ENCODE results near the gene SPATS2. TPM values are rescaled to one million over a fixed set of nuclear protein-coding genes. Genes with fewer than 3 reads are reported as not detected.
"Not testable (repeated sequence)": the region's sequence is repeated elsewhere in the genome, so short reads cannot be mapped to it uniquely, and the experiment has no call there.

Gene SPATS2
- total and polyA plus RNA-seq, 7 donors = 4.4 to 10.6 (median 9.1) TPM

GRCh38 chr12:49531745-49532144, 164.5 kb downstream of the SPATS2 start:
- Histone ChIP-seq H3K4me3 (no peak overlapping the region), H3K36me3 (ENCODE audit: insufficient read depth in 1 of 2, low read depth in 1 of 2) (peaks cover 0 to 14% of the 10 kb centered on the region in 2 donors), H3K4me1 (no peaks in the 10 kb centered on the region), H3K27ac (no peak overlapping the region), H3K9me3 (no peaks in the 10 kb centered on the region), H3K27me3 (ENCODE audit: insufficient read depth in 3 of 3, low read length in 2 of 3) (peaks cover 0 to 15% (median 4%) of the 10 kb centered on the region in 3 donors)
- no peak for TF ChIP-seq CTCF (IDR thresholded peaks at IDR 0.05)
- ATAC-seq (no peak), DNase-seq (no peak)
- intact Hi-C loops (cut with DNase I) = no loop called here
- 65 to 83% (median 82%) methylated on average over 2 of the region's 2 CpGs for WGBS, 3 donors

GRCh38 chr12:49533331-49533730, 166.1 kb downstream of the SPATS2 start:
- no peaks in the 10 kb centered on the region for H3K9me3 ChIP-seq
- ATAC-seq = no peak
- WGBS, 3 donors = 70 to 78% (median 71%) methylated on average over 10 of the region's 10 CpGs
- intact Hi-C loops (cut with DNase I) = no loop called here
- TF ChIP-seq CTCF (IDR thresholded peaks at IDR 0.05) = no peak
- H3K36me3 ChIP-seq (ENCODE audit: insufficient read depth in 1 of 2, low read depth in 1 of 2) = no peaks in the 10 kb centered on the region
- DNase-seq = no peak
- H3K4me1 ChIP-seq = peaks cover 4% of the 10 kb centered on the region
- H3K27ac ChIP-seq = no peak overlapping the region
- H3K27me3 ChIP-seq (ENCODE audit: insufficient read depth in 3 of 3, low read length in 2 of 3) = peaks cover 0 to 29% (median 17%) of the 10 kb centered on the region in 3 donors
- no peak overlapping the region for H3K4me3 ChIP-seq

GRCh38 chr12:49534122-49534521, 166.9 kb downstream of the SPATS2 start:
- H3K9me3 ChIP-seq; H3K4me1 ChIP-seq; H3K36me3 ChIP-seq (ENCODE audit: insufficient read depth in 1 of 2, low read depth in 1 of 2); H3K4me3 ChIP-seq; intact Hi-C loops (cut with DNase I); H3K27ac ChIP-seq; ATAC-seq; DNase-seq: not testable (repeated sequence)
- peaks cover 0 to 37% (median 23%) of the 10 kb centered on the region in 3 donors for H3K27me3 ChIP-seq (ENCODE audit: insufficient read depth in 3 of 3, low read length in 2 of 3)
- WGBS, 3 donors = 81 to 92% (median 84%) methylated on average over 5 of the region's 5 CpGs

- intact Hi-C loops (cut with DNase I) = loop anchor here in 1 of 2 donors (5.0 kb wide), 1 partner anchor 47 kb away; no protein-coding TSS in a partner anchor
- no peaks in the 10 kb centered on the region for H3K9me3 ChIP-seq
- no peak for TF ChIP-seq CTCF (IDR thresholded peaks at IDR 0.05)
- H3K27me3 ChIP-seq (ENCODE audit: insufficient read depth in 3 of 3, low read length in 2 of 3) = peaks cover 0 to 43% (median 28%) of the 10 kb centered on the region in 3 donors
- H3K4me3 ChIP-seq = no peak overlapping the region
- DNase-seq (no peak), ATAC-seq (no peak)
- H3K36me3 ChIP-seq (ENCODE audit: insufficient read depth in 1 of 2, low read depth in 1 of 2) = no peaks in the 10 kb centered on the region
- H3K27ac ChIP-seq = no peak overlapping the region
- peaks cover 6% of the 10 kb centered on the region for H3K4me1 ChIP-seq
- WGBS, 3 donors = 72 to 79% (median 75%) methylated on average over 13 of the region's 13 CpGs
These were observed 167.5 kb downstream of the SPATS2 start for GRCh38 chr12:49534731-49535278.

- Histone ChIP-seq H3K27ac (no peak overlapping the region), H3K36me3 (ENCODE audit: insufficient read depth in 1 of 2, low read depth in 1 of 2) (no peaks in the 10 kb centered on the region), H3K27me3 (ENCODE audit: insufficient read depth in 3 of 3, low read length in 2 of 3) (peaks cover 0 to 46% (median 28%) of the 10 kb centered on the region in 3 donors), H3K9me3 (no peaks in the 10 kb centered on the region), H3K4me3 (no peak overlapping the region), H3K4me1 (peaks cover 6% of the 10 kb centered on the region)
- ATAC-seq = no peak
- DNase-seq = no peak
- no peak for TF ChIP-seq CTCF (IDR thresholded peaks at IDR 0.05)
- 81 to 83% (median 81%) methylated on average over 6 of the region's 6 CpGs for WGBS, 3 donors
- intact Hi-C loops (cut with DNase I) = loop anchor here in 1 of 2 donors (5.0 kb wide), 1 partner anchor 46 kb away; no protein-coding TSS in a partner anchor
These were observed 168.8 kb downstream of the SPATS2 start for GRCh38 chr12:49535921-49536525.
